Measurements from ENCODE around the gene UGT1A9. TPM values are rescaled to one million over a fixed set of nuclear protein-coding genes. Genes with fewer than 3 reads are reported as not detected.

Gene UGT1A9
- total RNA-seq, 1 donor from 2014 or later, result not detected

DNA sequence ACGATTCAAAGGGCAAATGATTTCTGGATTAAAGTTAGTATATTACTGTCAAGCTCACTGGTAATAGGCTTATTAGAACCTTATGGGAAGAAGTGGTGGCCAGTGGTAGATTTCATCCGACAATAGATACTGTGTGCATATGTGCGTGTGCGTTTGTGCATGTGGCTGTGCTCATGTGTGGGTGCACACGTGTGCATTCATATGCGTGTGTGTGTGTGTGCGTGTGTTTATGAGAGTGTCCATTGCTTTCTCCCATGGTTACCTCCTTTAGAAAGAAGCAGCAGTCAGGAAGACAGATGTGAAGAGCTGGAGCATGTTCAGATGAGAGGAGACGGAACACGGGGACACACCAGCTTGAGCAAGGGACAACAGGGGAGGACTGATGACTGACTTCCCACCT is 97.6 kb downstream of the UGT1A9 start:
- Histone ChIP-seq H3K27ac (no peak overlapping the region), H3K36me3 (no peaks in the 10 kb centered on the region), H3K4me3 (no peak overlapping the region), H3K9me3 (no peaks in the 10 kb centered on the region), H3K27me3 (ENCODE audit: low read depth) (no peaks in the 10 kb centered on the region), H3K4me1 (no peaks in the 10 kb centered on the region)
- intact Hi-C loops (cut with DNase I), result no loop called here
- no peak for ATAC-seq
- no peak for DNase-seq
- TF ChIP-seq, protein P1, sequence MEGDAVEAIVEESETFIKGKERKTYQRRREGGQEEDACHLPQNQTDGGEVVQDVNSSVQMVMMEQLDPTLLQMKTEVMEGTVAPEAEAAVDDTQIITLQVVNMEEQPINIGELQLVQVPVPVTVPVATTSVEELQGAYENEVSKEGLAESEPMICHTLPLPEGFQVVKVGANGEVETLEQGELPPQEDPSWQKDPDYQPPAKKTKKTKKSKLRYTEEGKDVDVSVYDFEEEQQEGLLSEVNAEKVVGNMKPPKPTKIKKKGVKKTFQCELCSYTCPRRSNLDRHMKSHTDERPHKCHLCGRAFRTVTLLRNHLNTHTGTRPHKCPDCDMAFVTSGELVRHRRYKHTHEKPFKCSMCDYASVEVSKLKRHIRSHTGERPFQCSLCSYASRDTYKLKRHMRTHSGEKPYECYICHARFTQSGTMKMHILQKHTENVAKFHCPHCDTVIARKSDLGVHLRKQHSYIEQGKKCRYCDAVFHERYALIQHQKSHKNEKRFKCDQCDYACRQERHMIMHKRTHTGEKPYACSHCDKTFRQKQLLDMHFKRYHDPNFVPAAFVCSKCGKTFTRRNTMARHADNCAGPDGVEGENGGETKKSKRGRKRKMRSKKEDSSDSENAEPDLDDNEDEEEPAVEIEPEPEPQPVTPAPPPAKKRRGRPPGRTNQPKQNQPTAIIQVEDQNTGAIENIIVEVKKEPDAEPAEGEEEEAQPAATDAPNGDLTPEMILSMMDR (IDR thresholded peaks at IDR 0.05), result no peak

DNA sequence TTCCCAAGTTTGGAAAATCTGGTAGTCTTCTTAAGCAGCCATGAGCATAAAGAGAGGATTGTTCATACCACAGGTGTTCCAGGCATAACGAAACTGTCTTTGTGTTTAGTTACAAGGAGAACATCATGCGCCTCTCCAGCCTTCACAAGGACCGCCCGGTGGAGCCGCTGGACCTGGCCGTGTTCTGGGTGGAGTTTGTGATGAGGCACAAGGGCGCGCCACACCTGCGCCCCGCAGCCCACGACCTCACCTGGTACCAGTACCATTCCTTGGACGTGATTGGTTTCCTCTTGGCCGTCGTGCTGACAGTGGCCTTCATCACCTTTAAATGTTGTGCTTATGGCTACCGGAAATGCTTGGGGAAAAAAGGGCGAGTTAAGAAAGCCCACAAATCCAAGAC is 100.5 kb downstream of the UGT1A9 start:
- no peak overlapping the region for H3K27ac ChIP-seq
- no peaks in the 10 kb centered on the region for H3K9me3 ChIP-seq
- intact Hi-C loops (cut with DNase I), result no loop called here
- TF ChIP-seq, protein P1 (IDR thresholded peaks at IDR 0.05), result no peak
- H3K27me3 ChIP-seq (ENCODE audit: low read depth), result no peaks in the 10 kb centered on the region
- H3K4me3 ChIP-seq, result no peak overlapping the region
- DNase-seq (no peak), ATAC-seq (no peak)
- no peaks in the 10 kb centered on the region for H3K36me3 ChIP-seq
- H3K4me1 ChIP-seq, result no peaks in the 10 kb centered on the region

DNA sequence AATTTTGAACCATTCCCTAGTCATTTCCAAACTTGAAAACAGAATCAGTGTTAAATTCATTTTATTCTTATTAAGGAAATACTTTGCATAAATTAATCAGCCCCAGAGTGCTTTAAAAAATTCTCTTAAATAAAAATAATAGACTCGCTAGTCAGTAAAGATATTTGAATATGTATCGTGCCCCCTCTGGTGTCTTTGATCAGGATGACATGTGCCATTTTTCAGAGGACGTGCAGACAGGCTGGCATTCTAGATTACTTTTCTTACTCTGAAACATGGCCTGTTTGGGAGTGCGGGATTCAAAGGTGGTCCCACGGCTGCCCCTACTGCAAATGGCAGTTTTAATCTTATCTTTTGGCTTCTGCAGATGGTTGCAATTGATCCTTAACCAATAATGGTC is 100.9 kb downstream of the UGT1A9 start:
- Histone ChIP-seq H3K27ac (no peak overlapping the region), H3K9me3 (no peaks in the 10 kb centered on the region), H3K4me3 (no peak overlapping the region), H3K27me3 (ENCODE audit: low read depth) (no peaks in the 10 kb centered on the region), H3K4me1 (no peaks in the 10 kb centered on the region), H3K36me3 (no peaks in the 10 kb centered on the region)
- DNase-seq, result no peak
- ATAC-seq, result no peak
- TF ChIP-seq, protein P1 (IDR thresholded peaks at IDR 0.05), result no peak
- intact Hi-C loops (cut with DNase I), result no loop called here

DNA sequence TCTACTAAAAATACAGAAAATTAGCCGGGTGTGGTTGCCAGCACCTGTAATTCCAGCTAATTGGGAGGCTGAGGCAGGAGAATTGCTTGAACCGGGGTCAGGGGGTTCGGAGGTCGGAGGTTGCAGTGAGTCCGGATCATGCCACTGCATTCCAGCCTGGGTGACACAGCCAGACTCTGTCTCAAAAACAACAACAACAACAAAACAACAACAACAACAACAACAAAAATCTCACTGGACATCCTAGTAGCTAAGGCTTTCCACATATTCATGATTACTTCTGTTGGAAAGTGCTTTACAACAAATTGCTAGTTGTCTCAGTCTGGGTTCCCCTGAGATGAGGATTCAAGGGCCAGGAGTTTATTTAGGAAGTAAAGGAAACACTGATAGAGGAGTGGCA is 102.2 kb downstream of the UGT1A9 start:
- no peak overlapping the region for H3K27ac ChIP-seq
- intact Hi-C loops (cut with DNase I), result no loop called here

DNA sequence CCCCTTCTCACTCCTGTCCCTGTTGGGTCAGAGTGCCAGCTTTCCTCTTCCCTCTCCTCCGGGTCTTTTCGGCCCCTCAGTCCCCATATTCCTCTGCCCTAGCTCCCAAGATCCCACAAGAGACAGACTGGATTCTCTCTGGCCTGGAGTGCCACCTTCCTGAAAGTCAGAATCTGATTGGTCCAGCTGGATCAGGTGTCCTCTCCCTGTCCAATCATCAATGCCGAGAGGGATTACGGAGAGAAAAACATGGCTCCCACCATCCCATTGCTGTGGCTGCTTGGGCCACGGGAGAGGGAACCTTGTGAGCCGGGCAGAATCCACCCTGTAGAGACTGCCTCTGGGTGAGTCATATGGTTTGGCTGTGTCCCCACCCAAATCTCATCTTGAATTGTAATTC is 103.7 kb downstream of the UGT1A9 start:
- Histone ChIP-seq H3K36me3 (no peaks in the 10 kb centered on the region), H3K9me3 (no peaks in the 10 kb centered on the region), H3K27me3 (ENCODE audit: low read depth) (no peaks in the 10 kb centered on the region), H3K27ac (no peak overlapping the region), H3K4me1 (no peaks in the 10 kb centered on the region), H3K4me3 (no peak overlapping the region)
- DNase-seq, result no peak
- ATAC-seq, result no peak
- TF ChIP-seq, protein P1 (IDR thresholded peaks at IDR 0.05), result no peak
- intact Hi-C loops (cut with DNase I), result no loop called here

More for the DNA sequence above, 102.2 kb downstream of the UGT1A9 start:
- no peak for DNase-seq
- Histone ChIP-seq H3K4me1 (no peaks in the 10 kb centered on the region), H3K27me3 (ENCODE audit: low read depth) (no peaks in the 10 kb centered on the region), H3K36me3 (no peaks in the 10 kb centered on the region), H3K4me3 (no peak overlapping the region), H3K9me3 (no peaks in the 10 kb centered on the region)
- no peak for ATAC-seq
- TF ChIP-seq, protein P1 (IDR thresholded peaks at IDR 0.05), result no peak

DNA sequence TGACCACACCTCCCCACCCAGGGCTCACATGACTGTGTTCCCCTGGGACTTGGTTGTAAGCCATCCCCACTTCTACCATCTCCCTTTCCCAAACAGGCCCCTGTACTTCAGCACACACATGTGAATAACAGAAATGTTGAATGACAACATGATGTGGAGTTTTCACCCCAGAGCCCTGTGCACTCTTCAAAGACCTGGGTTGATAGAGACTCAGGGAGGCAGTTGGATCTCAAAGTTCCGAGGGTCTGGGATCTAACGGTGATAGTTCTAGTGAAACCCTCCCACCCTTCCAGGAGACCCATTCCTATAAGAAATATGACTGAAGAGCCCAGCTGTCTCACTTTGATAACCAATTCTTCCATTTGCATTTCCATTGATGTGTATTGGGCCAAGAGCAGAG is 106.3 kb downstream of the UGT1A9 start, which contains the start of gene MROH2A:
TSS of gene MROH2A (plus strand) at position 301 of the 400 bp plus-strand sequence. CDS start 1,029 bp downstream, outside the sequence.
- TF ChIP-seq, protein P1 (IDR thresholded peaks at IDR 0.05), result no peak
- Histone ChIP-seq H3K4me1 (no peaks in the 10 kb centered on the region), H3K4me3 (no peak within 1 kb of the TSS), H3K27me3 (ENCODE audit: low read depth) (no peaks in the 10 kb centered on the region), H3K36me3 (no peaks in the 10 kb centered on the region), H3K27ac (no peak within 1 kb of the TSS), H3K9me3 (no peaks in the 10 kb centered on the region)
- intact Hi-C loops (cut with DNase I), result no loop called here
- no peak for ATAC-seq
- DNase-seq, result no peak

Measured in lower lobe of right lung (tissue), 2 donors.